Fibroblast of upper back skin (primary cell): ENCODE measurements around the gene HIBADH.
"Not testable (repeated sequence)": the region's sequence is repeated elsewhere in the genome, so short reads cannot be mapped to it uniquely, and the experiment has no call there.

Source experiments
- DNase-seq: peaks from one replicate; pipeline ENCODE4 v3.0.0-alpha.2; 2013

The HIBADH gene

GRCh38 chr7:27678617-27679260 lies 16.1 kb upstream of the HIBADH start:
- no peak for DNase-seq

- peak; percentile 96 for DNase-seq
Measured at GRCh38 chr7:27677912-27678612, 15.4 kb upstream of the HIBADH start.

GRCh38 chr7:27674126-27674525 lies 11.4 kb upstream of the HIBADH start:
- not testable (repeated sequence) for DNase-seq

- DNase-seq: no peak
Measured at GRCh38 chr7:27671675-27672074, 9.0 kb upstream of the HIBADH start.

- no peak for DNase-seq
Measured at GRCh38 chr7:27670676-27671075, 8.0 kb upstream of the HIBADH start.

GRCh38 chr7:27670177-27670576 lies 7.5 kb upstream of the HIBADH start:
- no peak for DNase-seq

GRCh38 chr7:27665531-27665930 lies 2.8 kb upstream of the HIBADH start:
- DNase-seq: no peak

- no peak for DNase-seq
Measured at GRCh38 chr7:27663989-27664331, 1.3 kb upstream of the HIBADH start.

- no peak for DNase-seq
Measured at GRCh38 chr7:27661811-27662489, 733 bp downstream of the HIBADH start.

- DNase-seq: no peak
Measured at GRCh38 chr7:27656724-27657123, 6.0 kb downstream of the HIBADH start.

GRCh38 chr7:27655184-27655583 lies 7.5 kb downstream of the HIBADH start:
- no peak for DNase-seq

GRCh38 chr7:27652518-27652917 lies 10.2 kb downstream of the HIBADH start:
- no peak for DNase-seq

GRCh38 chr7:27651702-27652101 lies 11.0 kb downstream of the HIBADH start:
- no peak for DNase-seq

GRCh38 chr7:27650283-27650682 lies 12.4 kb downstream of the HIBADH start:
- no peak for DNase-seq

GRCh38 chr7:27647489-27647888 lies 15.2 kb downstream of the HIBADH start:
- DNase-seq: no peak

GRCh38 chr7:27647046-27647445 lies 15.6 kb downstream of the HIBADH start:
- peak; percentile 31 for DNase-seq

GRCh38 chr7:27642271-27642670 lies 20.4 kb downstream of the HIBADH start:
- no peak for DNase-seq

GRCh38 chr7:27641581-27642230 lies 21.0 kb downstream of the HIBADH start:
- peak; percentile 14 for DNase-seq

- DNase-seq: peak; percentile 84
Measured at GRCh38 chr7:27640884-27641574, 21.7 kb downstream of the HIBADH start.

- no peak for DNase-seq
Measured at GRCh38 chr7:27639851-27640250, 22.8 kb downstream of the HIBADH start.

GRCh38 chr7:27639048-27639447 lies 23.6 kb downstream of the HIBADH start:
- not testable (repeated sequence) for DNase-seq

GRCh38 chr7:27636326-27637006 lies 26.2 kb downstream of the HIBADH start:
- DNase-seq: peak; percentile 14
